Measurements from ENCODE around the gene TECPR1.

Gene TECPR1, protein sequence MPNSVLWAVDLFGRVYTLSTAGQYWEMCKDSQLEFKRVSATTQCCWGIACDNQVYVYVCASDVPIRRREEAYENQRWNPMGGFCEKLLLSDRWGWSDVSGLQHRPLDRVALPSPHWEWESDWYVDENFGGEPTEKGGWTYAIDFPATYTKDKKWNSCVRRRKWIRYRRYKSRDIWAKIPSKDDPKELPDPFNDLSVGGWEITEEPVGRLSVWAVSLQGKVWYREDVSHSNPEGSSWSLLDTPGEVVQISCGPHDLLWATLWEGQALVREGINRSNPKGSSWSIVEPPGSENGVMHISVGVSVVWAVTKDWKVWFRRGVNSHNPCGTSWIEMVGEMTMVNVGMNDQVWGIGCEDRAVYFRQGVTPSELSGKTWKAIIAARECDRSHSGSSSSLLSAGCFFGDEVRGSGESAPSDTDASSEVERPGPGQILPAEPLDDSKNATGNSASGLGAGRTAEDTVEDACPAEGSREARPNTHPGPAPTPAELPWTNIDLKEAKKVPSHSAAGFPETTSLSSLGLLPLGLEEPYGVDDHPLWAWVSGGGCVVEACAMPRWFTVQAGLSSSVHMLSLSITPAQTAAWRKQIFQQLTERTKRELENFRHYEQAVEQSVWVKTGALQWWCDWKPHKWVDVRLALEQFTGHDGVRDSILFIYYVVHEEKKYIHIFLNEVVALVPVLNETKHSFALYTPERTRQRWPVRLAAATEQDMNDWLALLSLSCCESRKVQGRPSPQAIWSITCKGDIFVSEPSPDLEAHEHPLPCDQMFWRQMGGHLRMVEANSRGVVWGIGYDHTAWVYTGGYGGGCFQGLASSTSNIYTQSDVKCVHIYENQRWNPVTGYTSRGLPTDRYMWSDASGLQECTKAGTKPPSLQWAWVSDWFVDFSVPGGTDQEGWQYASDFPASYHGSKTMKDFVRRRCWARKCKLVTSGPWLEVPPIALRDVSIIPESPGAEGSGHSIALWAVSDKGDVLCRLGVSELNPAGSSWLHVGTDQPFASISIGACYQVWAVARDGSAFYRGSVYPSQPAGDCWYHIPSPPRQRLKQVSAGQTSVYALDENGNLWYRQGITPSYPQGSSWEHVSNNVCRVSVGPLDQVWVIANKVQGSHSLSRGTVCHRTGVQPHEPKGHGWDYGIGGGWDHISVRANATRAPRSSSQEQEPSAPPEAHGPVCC

DNA sequence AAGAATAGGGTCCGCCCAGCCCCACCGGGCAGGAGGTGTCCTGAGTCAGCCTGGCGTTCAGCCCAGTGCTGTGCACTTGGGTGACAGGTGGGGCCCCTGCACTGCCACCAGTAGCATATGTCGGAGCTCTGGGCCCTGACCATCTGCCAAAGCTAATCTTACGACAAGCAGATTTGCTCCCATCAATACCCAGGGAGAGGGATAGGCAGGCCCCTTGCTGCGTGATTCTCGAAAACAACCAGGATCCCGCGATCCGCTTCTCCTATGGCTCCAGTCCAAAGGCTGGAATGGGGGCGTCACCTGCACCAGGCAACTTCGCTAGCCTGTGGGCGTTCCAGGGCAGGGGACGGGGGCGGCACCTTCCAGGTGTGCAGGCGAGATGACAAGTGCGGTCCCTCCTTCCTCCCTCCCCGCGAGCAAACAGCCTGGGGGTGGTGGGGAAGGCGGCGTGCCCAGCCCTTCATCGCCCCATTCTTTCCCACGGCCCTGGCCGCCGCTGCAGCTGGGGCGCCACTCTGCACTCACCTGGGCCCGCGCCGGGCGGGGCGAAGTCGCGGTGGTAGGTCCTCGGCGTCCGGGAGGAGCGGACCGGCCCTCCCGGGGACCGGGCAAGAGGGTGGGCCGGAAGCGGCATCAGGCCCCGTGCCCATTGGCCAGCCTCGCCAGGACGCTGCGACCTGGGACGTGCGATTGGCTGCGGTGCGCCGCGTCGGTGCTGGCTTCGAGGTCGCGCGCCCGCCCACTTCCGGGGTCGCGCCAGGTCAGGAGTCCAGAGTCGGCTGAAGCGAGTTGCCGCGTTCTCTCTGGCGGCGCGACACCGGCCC is at the start of gene TECPR1:
Gene TECPR1, minus strand, starts transcription at position 632 of the 824 bp plus-strand sequence. CDS start 6,086 bp downstream, outside the sequence.
- peak; percentile 100 for DNase-seq (ENCODE audit: low spot score)

DNA sequence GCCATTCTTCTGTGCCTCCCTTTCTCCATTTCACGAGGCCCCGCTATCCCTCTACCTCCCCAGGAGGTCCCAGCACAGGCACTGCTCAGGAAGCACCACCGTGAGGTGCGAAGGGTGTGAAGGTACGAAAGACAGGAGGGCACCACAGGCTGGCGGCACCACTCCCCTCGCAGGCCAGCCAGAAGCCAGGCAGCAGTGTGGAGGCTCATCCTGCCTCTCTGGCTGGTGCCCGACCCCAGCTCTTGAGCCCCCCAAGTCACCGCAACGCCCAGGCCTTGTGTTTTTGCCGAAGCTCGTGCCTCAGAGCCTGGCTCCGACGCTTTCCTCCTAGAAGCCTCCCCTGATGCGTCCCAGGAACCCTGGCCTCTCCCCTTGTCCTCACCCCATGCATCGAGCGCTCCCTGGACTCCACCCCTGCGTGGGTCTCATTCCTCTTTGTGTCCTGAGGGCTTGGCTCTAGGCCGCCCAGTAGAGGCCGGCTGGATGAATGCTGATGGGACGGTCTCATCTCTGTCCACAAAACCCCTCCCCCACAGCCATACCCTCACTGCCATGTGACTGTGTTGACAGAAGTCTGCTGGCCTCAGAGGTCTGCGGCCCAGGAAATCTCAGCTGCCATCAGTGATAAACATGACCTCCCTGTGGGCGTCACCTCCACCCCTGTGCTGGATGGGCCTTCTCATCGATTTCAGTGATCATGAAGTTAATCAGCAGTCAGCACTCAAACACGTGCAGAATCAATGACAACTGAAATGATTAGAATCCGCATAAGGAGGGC is 48.8 kb upstream of the TECPR1 start:
- no peak for DNase-seq (ENCODE audit: low spot score)

DNA sequence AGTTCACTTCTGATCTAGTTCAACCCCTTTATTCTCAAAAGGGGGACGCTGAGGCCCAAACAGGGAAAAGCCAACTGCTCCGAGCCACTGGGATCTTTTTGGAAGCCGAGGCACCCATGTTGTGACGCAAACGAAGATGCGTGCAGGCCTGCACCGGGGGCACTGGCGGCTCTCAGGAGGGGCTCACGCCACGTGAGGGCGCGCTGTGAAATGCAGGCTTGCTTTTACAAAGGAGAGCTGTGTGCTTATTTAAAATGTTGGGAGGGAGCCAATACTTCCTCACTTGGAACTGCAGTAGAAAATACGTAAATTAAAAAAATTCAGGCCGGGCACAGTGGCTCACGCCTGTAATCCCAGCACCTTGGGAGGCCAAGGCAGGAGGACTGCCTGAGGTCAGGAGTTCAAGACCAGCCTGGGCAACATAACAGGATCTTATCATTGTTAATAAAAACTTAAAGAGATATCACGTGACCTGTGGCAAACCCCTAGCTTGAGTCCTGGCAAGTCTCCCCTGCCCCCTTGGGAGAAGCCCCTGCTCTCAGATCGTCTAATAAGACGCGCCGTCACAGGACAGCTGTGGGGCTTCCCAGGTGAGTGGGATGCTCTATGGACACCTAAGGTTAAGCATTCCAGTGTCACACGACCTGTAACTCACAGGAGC is 45.7 kb upstream of the TECPR1 start:
- no peak for DNase-seq (ENCODE audit: low spot score)

DNA sequence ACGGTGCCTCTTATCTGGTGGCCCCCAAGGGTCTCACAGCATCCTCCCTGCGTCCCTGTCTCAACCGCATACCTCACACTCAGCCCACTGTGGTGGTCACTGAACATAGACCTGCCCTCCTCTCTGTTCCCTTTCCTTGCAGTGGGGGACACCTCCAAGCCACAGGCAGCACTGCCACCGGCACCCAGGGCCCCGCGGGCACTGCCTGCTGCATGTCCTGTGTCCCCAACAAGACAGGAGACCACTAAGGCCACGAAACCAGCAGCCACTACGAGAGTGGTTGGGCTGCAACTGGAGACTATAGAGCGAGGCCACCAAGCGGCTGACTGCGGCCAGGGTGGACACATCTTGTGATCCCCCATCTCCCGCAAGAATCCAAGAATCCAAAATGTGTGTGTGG is 44.8 kb upstream of the TECPR1 start:
- no peak for DNase-seq (ENCODE audit: low spot score)

DNA sequence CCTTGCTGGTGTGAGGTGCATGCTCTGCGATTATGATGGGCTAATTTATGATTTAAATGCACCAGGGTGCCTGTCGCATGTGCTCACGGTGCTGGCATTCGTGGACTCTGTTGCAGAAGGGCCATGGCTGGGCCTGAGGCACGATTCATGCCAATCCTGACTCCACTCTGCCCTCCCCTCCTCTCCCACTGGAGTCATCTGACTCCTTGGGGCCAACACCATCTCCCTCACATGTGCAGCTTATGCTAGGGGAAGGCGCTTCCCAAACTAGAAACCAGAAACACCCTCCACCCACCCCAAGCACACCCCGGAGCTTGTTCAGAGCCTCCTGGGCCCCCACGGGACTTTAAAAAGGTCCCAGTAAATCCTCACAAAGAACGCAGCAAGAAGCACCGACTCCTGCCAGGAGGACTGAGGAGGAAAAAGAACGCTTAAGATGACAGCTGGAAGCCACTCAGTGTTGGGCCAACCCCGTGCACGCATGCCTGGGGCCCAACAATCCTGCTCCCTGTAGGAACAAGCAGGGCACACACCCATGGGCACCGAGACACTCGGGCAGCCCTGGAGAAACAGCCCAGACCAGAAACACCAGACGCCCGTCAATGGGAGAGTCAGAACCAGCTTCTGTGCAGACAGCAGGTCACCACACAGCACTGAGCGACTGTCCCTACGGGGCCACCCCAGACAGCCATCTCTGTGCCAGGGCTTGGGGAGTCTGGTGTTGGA is 43.6 kb upstream of the TECPR1 start:
- DNase-seq (ENCODE audit: low spot score), result no peak

DNA sequence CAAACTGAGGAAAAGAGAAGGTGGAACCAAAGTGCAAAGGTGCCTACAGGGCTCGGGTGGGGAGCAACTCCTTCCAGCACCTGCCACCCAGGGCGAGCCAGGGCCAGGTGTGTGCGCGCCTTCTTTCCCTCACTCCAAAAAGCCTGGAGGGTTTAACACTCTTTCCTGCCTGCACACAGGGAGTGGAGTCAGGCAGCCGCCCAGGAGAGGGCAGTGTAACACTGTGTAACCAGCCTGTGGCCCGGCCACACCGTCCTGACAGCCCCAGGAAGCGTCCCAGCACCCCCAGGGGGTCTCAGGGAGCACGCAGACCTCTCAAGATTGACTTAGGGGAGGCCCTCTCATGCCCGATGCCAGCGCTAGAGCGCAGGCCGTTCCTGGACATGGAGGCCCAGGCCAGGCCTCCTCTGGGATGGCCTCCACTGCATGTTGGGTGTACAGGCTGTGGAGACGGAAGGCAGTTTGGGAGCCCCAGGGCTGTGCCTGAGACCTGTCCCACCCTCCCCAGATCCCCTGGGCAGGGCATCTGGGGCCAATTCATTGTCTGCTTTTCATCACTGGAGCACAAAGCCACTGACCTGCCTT is 42.9 kb upstream of the TECPR1 start:
- DNase-seq (ENCODE audit: low spot score), result peak; percentile 68

DNA sequence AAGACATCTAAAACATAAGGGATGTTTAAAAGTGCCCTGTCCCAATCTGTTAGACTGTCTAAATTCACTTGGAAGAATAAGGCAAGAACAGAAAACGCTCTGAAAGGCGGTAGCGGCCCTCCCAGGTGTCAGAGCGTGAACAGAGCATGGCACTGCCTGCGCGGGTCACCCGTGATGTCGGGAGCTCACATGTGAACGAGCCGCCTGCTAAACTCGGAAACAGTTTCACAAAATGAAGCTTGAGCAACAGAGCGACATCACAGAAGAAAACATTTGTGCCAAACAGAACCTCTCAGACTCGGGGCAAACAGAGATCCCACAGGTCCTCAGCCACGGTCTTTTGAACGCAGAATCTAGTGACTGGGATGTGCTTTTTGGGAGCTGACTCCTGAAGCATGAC is 42.3 kb upstream of the TECPR1 start:
- no peak for DNase-seq (ENCODE audit: low spot score)

DNA sequence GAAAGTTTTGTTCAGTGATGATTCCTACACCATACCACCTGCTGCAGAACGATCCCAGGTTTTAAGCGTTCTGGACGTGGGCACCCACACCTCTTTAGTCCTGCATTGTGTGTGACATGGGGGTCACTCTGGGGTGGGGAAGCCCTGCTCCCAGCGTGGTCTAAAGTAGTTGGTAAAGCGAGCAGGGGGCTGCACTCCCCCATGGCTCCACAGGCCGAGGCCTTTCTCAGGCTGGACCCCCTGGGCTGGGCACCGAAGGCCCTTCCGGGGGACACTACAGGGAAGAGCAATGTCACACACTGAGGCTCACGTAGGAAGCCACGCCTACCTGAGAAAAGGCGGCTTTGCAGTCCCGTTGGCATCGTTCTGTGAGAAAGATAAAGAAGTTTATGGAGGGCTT is 41.7 kb upstream of the TECPR1 start:
- DNase-seq (ENCODE audit: low spot score), result no peak

DNA sequence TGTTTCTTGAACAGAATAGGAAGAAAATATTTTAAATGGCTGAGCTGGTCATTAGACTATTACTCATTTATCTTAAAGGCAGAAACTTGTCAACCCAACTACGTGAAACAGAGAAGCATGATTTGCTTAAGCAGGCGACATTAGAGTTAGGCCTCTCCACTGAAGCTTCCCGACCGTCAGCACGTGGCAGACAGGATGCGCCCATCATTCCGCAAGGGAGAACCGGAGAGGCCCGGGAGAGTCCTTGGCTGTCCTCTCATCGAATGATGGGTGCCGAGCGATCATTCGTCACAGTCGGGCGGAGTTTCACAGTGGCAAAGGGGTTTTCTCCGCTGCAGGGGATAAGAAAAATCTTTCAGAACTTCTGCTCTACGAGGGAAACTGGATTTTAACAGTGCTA is 41.2 kb upstream of the TECPR1 start:
- no peak for DNase-seq (ENCODE audit: low spot score)

DNA sequence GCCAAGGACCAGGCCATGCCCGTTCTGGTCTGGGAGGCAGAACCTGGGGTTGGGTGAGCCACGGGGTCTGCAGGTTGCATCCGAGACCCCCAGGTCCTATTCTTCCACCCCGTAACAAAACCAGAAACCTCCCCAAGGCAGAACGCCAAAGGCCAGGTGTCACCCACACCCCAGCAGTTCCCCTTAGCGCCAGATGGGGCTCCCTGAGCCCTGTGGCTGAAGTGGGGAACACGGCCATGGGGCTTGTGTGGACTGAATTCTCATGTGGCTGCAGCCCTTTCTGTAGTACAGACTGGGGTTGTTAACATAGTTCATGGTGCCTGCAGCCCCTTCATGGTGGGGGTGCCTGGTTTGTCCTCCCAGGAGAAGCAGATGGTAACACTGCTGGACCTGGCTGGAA is 39.7 kb upstream of the TECPR1 start:
- DNase-seq (ENCODE audit: low spot score), result no peak

DNA sequence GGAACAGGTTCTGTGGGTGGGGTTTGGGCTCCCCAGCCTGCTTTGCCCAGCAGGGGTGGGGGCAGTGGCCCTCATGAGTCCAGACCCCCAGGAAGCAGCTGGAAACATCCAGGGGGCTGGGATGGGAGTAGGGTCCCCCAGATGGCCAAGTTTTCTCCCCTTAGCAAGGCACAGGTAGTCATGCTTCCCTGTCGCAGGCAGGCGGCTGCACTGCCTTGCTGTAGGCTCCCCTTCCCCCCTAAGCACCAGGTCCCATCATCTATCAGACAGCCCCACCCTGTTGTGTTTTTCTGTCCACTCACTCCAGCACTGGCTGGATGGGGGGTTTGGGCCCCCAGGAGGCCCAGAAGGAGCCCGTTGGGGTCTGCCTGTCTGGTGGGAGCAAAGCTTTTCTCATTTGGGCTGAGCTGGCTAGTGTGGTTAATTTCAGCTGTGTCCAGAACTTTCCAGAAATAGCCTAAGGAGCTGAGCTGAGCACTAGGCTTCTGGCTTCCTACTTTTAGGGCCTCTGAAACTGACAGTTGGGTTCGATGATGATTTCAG is 37.4 kb upstream of the TECPR1 start:
- DNase-seq (ENCODE audit: low spot score), result no peak

DNA sequence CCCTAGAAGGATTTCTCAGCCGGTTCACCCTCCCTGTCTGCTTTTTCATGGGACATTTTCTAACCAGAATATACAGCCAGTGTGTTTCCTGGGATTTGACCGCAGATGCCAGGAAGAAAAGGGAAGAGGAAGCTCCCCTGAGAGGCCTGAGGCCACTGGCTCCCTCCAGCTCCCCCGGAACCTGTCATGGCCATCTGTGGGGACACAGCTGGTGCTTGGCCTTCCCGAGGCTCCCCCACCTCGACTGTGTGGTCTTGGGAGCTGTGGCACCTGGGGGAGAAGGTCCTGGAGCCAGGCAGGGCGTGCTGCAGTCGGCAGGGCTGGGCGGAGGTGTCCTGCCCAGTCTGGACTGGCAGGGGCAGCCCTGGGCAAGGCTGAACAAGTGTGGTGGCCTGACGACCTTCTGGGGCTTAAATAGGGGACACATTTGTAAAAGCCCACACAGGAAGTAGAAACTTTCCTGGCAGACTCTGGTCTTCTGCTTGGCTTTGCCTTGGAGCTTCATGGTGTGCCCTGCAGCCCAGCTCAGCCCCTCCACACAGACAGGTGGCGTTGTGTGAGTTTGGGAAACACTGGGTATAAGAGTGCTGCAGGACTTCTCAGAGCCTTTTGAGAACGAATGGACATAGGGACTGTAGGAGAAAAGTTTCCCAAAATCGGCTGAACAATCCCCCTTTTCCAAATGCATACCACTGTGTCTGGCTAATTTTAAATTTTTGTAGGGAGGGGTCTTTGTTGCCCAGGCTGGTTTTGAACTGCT is 36.2 kb upstream of the TECPR1 start:
- DNase-seq (ENCODE audit: low spot score), result no peak

DNA sequence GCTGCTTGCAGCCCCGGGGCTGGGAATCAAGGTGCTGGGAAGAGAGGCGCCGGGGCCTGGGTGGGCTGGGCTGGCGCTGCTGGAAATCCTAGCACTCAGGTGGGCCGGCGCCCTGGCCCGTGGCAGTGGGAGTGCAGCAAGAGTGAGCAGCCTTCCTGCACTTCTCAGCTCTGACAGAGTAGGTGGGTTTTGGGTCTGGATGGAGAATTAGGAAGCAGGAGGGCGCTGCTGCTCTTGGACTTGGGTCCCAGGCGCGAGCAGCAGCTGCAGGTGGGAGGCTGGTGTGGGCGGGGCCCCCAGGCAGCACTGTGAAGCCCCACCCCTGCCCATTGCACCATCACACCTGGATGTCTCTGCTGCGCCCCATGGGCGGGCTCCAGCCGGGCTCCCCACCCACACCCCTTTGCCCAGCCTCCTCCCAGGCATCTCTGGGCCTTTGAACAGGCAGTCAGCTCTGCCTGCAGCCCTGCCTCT is 35.5 kb upstream of the TECPR1 start:
- DNase-seq (ENCODE audit: low spot score), result no peak

DNA sequence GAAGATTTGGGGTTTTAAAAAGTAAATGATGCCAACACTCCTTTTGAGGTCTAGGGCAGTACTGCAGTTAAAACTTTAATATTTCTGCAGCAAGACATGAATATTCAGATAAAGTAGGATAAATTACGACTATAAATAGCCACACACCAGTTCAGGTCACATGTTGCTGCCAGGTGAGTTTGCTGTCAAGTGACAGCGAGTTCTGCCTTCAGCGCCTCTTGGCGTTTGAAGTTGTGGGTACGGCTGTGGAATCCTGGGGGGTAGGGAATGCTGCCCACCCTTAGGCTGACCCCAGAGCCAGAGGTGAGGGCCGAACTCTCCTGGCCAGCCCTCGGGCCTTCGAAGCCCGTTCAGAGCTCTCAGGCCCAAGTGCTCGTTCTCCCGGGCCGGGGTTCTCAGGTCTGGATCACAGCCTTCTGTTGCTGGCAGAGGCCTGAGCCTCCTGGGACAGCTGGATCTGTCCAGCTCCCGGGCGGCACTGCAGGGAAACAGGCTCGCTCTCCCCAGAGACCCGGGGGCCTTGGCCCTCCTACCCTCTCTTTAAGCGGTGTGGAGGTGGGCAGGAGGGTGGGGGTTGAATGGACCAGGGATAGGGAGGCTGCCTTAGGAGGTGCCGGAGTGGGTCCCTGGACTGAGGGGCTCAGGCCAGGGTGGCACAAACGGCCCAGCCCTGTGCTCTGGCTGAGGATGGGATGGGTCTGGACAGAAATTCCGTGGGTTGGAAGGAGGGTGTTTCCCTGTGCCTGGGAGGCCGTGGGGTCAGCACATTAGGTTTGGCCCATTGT is 34.9 kb upstream of the TECPR1 start:
- no peak for DNase-seq (ENCODE audit: low spot score)

DNA sequence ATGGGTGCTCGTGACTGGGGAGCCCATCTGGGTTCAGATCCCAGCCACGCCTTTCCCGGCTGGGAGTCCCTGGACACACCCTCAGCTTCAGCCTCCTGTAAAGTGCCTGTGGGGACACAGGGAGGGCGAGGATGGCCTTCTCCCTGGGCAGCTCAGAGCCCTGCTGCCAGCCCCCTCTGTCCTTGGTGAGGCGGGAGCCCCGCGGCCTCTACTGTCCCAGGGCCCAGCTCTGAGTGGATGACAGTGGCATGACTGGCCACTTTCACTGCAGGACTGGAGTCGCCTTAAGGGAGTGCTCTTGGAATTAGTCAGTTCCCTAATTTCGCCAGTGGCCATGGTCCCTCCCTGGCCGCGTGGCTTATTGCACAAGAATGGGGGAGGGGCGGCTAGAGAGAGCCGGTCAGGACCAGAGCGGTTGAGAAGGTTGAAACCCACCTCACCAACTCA is 34.1 kb upstream of the TECPR1 start:
- DNase-seq (ENCODE audit: low spot score), result peak; percentile 88

DNA sequence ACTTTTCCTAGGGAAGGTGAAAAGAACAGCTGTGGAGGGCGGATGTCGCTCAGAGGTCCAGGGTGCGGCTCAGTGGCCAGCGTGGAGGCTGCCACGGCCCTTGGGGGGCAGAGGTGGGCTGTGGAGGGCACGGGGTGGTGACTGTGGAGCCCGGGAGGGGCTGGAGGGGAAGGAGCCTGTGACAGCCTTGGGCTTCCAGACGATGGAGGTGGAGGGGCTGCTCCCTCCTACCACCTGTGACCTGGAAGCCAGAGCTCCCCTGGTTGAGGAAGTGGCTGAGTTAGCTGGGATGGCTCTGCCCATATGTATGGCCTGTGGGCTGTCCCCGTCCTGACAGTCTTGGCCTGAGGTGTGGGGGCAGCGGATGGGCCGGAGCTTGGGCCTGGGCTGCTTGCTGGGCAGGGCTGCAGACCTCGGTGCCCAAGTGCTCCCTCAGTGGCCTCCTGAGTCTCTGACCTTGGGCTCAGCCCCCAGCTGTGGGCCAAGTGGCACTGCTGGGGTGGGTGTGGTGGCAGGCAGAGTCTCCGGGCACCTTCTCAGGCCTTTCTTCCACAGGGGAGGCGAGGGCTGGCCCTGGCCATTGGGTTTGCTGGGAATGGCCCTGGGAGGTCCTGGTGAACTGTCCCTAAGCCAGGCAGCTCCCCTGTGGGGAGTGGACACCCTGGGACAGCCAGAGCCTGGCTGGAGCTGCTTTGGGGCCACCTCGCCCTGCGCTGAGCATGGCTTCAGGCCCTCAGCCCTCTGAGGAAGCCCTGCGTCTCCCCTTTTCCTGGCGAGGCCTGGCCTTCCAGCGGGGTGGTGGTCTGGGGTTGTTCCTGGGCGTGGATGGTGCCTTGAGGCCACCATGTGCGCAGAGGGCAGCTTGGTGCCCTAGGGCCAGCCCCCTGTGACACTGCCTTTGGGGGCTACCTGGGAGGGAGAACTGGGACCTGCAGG is 33.4 kb upstream of the TECPR1 start:
- no peak for DNase-seq (ENCODE audit: low spot score)
